HT-29 (cell line): Measurements from ENCODE around the gene EXOC6B. TPM values are rescaled to one million over a fixed set of nuclear protein-coding genes. Genes with fewer than 3 reads are reported as not detected.
A peak's percentile ranks its signal among the peaks of the same experiment; 100 is the strongest.

Experiments used
- DNase-seq: peaks from one replicate; pipeline ENCODE4 v3.0.0-alpha.2; 2015; ENCODE audit warnings: low spot score
- total RNA-seq: library from RNA; depleted of rRNA; stranded (reverse); fragments of >200 nt; shearing (Covaris generic); gene quantifications from 2 replicates; pipeline ENCODE4 v1.2.3, GENCODE V29; 2014

EXOC6B gene
- total RNA-seq, 1 experiment from 2014 or later = 6.3 TPM

DNA sequence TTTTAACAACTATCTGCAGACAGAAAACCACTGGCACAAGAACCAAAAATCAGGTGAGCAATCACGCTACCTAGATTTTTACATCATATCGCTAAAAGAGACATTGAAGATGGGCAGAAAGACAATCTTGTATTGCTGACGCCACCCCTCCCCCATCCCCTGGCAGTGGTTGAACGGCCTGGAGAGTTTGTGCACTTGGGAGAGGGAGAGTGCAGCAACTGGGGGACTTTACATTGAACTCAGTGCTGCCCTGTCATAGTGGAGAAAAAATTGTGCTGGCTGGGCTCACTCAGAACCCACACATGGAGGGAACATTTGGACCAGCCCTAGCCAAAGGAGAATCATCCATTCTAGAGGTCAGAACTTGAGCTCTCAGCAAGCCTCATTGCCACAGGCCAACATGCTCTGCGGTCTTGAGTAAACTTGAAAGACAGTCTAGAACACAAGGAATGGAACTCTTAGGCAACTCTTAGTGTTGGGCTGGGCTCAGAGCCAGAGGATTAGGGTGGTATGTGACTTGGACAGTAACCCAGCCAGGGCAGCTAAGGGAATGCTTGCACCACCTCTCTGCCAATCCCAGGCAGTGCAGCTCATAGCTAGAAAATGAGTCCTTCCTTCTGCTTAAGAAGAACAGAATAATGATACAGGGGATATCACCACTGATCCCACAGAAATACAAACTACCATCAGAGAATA is 458.2 kb downstream of the EXOC6B start:
- peak; percentile 73 for DNase-seq

DNA sequence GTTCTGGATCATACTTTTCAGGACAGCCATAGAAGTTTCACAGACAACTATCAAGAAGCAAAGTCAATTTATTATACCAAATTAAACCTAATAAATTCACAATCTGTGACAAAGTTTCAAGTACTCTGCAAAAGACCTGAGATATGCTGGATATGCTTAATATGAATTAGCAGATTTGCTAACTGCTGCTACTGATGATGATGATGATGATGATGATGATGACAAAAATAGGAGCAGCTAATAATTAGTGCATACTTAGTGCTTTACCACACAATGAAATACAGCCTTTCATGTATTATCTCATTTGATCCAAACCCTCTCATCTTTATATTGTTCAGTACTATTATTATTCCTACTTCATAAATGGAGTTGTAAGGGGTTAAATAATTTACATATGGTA is 462.4 kb downstream of the EXOC6B start:
- no peak for DNase-seq

DNA sequence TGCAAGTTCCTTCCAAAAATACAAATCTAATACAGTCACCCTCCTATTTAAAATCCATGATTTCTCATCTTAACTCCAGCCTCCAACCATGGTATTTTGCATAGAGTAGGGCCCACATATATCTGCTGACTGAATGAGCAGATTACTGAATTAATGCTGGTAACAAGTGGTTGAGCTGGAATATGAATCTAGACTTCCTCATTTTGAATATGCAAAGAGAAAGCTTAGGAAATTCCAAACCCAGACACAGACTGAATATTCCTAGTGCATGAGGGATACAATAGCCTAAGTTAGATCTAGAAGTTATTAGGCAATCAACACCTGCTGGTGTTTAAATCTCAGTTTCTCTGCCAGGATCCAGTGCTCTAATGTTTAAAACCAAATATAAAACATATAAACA is 463.1 kb downstream of the EXOC6B start:
- no peak for DNase-seq

DNA sequence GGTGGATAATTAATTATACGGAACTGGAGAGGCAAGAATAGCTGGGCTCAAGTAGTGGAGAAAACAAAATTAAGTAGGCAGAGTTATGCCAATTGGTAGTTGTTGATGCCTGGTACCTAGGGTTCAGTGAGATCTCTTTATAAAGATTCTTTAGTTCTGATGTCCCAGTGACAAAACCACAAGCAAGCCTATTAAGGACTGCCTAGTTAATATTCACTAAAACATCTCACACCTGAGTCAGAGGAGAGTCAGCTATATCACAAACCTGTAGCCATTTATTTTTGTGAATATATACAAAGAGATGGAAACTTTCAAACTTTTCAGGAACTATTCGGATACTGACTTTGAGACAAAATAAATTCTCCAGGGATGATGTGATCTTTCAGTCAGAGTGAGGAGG is 464.3 kb downstream of the EXOC6B start:
- no peak for DNase-seq

DNA sequence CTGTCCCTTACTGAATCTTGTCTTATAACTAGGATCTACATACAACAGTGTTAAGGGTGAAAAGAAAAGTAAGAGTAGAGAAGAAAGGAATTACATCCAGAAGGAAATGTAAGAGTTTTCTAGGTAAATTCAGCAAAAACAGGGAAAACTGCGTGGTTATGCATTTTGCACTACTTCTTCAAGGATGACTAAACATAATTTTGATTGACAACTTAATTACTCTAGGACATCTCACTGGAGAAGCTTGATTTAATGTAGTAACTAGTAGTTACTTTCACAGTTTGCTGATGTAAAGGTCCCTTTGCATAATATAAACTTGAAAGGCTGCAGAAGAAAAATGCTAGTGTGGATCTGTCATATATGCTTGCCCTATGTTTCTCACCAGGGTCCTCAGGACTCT is 464.8 kb downstream of the EXOC6B start:
- no peak for DNase-seq

DNA sequence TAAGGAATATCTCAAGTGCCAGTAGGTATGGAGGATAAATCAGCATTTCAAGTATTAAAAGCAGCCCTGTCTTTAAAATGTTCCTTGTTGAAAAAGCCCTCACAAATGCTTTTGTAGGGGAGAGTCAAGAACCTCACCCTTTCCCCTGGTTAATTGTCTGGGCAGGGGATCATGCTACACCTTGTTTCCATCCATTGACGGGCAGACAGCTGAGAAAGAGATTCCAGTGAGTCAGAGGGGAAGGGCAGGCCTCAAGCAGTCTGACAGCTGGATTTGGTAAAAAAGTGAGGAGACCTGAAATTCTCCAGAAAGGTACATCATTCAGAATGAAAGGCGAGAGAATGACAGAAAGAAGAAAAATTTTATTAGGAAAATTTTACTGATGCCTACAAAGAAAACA is 475.0 kb downstream of the EXOC6B start:
- DNase-seq = no peak

DNA sequence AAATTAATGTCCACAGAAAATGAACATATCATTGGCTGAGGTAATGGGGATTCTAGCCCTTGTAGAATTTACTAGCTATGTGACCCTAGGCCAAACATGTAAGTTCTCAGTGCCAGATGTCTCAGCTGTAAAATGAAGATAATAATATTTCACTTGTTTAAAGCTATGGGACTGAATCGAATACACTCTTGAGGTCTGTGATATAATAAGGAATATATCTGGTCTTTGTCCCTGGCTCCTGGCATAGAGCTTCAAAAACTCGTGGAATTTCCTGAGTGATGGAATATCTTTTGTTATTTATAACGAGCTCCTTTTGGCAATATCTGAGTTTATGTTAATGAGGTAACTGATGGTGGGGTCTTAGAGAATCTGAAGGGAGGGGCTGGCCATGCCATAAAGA is 476.8 kb downstream of the EXOC6B start:
- no peak for DNase-seq

DNA sequence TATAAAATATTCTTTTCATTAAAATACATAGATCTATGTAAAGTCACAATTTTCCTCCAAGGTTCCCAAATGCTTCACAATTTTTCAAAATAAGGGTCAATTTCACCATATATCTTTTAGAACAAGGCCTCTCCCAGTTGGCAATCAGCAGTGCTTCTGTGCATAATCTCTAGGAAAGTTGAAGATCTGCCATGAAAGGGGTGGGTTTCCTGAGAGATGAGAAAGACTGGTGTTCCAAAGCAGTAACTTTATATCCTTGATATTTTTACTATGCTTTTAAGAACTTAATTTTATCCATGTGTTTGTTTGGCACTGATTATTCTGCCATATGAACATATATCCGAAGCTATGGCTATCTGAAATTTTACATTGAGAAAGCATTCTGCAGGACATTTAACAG is 478.8 kb downstream of the EXOC6B start:
- DNase-seq = no peak

DNA sequence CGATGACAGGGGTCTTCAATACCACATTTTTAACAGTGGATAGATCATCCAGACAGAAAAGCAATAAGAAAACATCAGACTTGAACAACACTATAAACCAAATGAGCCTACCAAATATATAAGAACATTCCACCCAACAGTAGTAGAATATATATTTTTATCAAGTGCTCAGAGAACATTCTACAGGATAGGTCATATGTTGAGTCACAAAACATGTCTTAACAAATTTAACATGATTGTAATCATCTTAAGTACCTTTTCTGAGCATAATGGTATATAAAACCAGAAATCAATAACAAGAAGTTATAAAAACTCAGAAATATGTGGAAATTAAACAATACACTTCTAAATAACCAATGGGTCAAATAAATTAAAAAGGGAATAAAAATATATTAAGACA is 484.2 kb downstream of the EXOC6B start:
- no peak for DNase-seq

DNA sequence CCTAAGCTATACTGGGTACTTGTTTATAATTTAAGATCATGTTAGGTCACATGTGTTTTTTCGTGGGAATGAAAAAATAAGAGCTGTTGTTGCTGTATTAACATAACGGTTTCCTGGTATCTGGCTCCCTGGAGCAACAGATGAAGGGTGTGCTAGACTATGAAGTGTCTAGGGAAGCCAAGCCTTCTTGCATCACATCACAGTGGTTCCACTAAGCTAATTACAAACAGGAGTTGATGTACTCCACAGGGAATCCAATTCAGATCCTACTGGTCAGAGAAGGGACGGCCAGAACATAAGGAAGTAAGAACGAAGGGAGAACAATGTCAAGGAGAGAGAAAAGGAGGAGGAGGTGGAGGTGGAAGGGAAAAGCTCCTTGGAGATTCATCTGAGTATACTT is 485.2 kb downstream of the EXOC6B start:
- no peak for DNase-seq

DNA sequence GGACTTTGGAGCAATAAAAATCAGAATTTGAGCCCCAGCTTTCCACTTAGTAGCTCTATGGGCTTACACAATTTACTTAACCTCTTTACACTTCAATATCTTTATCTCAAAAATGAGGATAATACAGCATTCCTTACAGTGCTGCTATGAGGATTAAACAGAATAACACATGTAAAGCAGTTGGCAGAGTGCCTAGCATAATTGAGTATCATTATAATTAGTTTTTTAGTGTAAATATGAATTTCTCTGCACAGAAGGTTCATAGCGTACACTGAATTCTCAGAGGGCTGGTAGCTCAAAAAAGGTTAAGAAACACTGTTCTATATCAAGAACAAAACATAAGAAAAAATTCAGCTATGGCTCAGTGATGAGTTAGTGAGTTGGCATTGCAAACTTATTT is 487.8 kb downstream of the EXOC6B start:
- DNase-seq = no peak

DNA sequence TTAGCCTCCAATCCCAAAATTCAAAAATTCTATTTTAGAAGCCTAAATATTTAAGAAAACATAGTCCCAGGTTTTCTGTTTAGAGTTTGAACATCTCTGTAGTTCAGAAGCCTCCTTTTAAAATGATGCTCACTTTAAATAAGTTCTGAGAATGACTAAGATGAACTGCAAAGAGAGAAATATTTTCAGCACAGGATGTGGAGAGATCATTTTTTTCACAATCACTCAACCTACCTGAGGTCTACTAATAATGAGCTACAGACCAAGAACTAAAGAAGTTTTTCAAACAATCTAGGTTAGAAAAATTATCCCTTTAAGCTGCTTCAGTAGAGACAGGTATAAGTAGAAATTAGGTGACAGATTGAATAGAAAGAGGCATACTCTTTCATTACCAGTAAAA is 493.1 kb downstream of the EXOC6B start:
- DNase-seq = no peak

DNA sequence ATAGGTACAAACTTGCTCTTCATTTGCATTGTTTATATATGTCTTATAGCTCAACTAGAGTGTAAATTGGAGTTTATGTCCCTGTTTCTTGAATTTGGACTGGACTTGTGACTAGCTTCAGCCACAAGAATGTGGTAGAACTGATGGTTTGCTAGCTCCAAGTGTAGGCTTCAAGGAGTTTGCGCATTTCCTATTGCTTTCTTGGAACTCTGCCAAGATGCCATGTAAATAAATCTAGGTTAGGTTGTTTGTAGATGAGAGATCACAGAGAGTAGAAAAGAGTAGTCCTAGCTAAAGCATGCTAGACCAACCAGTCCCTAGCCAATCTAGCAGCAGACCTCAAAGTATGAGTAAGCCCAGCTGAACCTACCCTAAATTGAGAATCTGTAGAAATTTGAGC is 495.2 kb downstream of the EXOC6B start:
- peak; percentile 19 for DNase-seq

DNA sequence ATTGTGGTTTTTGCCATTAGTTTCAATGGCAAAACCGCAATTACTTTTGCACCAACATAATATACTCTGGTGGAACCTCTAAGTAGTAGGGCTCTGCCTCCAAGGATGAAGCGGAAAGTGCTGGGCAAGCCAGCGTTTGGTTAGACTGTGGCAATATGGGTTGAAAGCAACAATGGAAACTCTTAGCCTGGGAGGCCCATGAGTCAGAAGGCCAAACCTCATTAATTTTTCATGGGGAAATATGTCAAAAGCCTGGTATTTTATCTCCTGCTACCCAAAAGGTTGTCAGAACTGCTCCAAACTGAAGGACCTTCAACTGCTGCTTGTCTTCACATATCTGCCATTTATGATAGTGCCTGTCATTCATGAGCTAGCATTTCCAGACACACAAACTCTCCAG is 499.1 kb downstream of the EXOC6B start:
- no peak for DNase-seq

DNA sequence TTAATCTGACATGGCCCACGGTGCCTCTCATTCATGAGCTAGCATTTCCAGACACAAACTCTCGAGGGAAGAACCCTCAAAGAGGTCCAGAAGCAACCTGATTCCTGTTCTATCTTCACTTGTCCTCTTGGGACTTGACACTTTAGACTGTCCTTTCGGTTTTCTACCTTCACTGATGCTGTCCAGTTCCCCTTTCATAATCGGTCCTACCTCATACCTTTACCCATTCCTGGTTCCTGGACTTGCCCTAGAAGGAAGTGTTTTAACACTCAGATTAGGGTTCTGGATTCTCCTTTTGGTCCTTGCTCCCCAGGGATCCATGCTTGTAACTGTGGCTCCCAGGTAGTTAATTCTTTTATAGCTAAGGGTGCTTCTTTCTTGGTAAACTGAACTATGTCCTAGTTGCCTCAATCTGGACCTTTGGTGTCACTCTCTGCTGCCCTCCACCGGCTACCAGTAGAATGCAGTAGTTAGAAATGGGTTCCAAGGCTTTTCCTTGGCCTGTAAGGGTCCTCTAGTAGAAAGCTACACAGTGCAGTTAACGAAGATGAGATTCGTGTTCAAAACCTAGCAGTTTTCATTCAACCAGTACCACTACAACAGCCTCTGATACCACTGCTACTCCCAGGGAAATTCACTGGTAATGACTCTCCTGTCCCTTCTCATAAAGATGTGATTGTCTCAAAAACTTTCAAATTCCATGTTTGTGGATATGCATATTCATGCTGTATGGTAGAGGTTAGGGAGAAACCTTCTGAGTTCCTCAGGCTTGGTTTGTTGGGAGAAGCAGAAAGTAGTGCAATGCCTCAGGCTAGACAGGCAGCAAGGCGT is 500.0 kb downstream of the EXOC6B start:
- peak; percentile 59 for DNase-seq

DNA sequence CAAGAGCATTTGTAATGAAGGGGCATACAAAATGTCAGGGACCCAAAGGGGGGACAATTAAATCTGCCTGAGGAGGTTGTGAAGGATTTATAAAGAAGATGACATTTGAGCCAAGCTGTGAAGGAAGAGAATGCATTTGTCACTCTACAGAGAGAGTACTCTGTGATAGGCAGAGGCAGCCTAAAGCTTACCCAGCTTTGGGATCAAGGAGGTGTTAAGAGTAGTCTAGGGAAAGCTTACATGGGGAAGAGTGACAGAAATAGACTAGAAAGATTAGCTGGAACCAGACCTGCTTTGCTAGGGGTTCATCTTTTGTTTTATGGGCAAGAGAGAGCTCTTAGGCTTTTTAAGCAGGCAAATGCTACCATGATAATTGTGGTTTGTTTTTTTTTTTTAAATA is 509.1 kb downstream of the EXOC6B start:
- no peak for DNase-seq

DNA sequence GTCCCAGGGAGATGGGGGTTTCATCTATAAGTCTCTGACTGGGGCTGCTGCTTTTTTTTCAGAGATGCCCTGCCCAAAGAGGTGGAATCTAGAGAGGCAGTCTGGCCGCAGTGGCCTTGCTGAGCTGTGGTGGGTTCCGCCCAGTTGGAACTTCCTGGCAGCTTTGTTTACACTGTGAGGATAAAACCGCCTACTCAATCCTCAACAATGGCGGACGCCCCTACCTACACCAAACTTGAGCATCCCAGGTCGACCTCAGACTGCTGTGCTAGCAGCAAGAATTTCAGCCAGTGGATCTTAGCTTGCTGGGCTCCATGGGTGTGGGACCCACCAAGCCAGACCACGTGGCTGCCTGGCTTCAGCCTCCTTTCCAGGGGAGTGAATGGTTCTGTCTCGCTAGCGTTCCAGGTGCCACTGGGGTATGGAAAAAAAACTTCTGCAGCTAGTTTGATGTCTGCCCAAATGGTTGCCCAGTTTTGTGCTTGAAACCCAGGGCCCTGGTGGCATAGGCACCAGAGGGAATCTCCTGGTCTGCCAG is 525.6 kb downstream of the EXOC6B start:
- DNase-seq = no peak

DNA sequence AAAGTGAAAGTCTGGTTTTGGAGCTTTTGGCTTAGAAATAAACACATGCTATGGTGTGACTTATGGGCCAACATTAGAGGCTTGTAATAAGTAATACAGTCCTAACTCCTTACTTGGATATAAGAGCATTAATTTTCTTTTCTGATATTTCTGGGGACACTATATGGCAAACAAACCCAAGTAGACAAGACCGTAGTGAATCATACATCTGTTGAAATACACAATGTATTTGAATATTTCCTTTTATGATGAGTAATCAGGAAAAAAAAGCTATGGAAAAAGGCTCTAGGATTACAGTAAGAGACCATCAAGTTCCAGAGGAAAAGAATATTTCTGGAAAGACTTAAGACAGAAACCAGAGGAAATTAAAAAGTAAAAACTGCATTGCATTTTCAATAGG is 532.2 kb downstream of the EXOC6B start:
- DNase-seq = no peak

DNA sequence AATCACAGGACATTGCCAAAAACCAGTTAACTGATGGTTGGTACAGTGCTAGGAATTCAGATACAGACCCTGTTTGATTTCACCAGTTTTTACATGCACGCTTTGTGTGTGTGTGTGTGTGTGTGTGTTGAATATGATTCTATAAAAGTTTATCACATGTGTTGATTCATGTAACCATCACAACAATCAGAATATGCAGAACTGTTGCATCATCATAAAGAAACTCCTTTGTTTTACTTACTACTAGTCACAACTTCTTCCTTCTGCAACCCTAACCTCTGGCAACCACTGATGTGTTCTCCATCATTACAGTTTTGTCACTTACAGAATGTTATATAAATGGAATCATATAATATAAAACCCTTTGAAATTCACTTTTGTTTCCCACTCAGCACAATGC is 533.4 kb downstream of the EXOC6B start:
- DNase-seq = no peak

DNA sequence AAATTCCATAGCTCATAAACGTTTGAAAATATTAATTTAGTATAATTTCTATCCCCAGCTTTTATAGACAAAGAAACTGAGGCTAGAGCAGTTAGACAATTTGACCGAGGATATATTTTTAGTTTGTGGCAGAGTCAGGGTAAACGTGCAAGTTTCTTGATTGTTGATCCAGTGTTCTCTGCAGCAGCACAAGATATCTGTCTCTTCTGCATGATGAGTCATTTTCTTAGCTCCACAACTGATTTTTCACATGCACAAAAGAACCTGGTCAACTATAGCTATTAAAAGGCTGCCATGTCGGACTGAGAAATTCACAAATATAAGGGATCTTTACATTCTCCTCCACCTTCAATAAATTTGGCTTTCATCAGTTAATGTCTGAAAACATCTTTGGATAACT is 534.8 kb downstream of the EXOC6B start:
- DNase-seq = no peak

DNA sequence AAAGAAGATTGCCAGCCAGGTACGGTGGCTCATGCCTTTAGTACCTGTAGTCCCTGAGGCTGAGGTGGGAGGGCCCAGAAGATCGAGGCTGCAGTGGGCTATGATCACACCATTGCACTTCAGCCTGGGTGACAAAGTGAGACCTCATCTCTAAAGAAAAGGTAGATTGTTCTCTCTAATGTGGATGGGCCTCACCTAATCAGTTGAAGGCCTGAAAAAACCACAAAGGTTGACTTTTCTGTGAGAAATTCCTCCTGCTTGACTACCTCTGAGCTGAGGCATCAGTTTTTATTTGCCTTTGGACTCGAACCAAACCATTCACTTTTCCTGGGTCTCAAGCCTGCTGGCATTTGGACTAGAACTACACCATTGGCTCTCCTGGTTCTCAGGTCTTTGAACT is 536.1 kb downstream of the EXOC6B start:
- DNase-seq = no peak

DNA sequence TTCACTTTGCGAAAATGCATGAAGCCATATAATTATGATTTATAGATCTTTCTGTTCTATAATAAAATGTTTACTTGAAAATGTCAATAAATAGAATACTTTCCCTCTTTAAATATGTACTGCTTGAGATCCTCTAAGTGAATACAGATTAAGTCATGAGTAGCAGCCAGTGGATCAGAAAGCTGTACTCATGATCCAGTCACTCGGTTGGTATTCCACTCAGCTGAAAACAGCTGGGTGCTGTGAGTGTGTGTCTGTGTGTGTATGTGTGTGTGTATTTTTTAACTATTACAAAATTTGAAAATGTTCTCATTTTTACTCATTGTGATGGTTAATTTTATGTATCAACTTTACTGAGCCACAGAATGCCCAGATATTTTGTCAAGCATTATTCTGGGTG is 536.5 kb downstream of the EXOC6B start:
- no peak for DNase-seq

DNA sequence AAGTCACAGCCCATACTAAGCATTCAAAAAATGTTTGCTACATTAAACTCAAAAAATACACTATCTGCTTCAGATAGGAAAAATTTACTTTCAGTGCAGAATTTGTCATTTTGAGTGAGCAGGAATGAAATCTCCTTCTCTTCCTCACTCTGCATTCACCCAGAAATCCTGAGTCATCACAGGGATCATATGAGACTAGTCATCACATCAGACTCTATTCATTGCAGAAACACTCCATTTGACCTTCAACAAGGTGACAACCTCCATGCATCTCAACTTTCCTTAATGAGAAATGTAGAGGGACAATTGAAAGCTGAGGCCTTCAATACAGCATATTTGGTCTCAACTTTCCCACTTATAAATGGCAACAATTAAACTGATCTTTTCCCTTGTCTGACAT is 547.8 kb downstream of the EXOC6B start:
- no peak for DNase-seq
